8988T (cell line): ENCODE measurements around the gene KRT20.

Experiments used
- DNase-seq: peaks from one replicate; pipeline ENCODE4 v3.0.0; 2011

Gene KRT20

DNA sequence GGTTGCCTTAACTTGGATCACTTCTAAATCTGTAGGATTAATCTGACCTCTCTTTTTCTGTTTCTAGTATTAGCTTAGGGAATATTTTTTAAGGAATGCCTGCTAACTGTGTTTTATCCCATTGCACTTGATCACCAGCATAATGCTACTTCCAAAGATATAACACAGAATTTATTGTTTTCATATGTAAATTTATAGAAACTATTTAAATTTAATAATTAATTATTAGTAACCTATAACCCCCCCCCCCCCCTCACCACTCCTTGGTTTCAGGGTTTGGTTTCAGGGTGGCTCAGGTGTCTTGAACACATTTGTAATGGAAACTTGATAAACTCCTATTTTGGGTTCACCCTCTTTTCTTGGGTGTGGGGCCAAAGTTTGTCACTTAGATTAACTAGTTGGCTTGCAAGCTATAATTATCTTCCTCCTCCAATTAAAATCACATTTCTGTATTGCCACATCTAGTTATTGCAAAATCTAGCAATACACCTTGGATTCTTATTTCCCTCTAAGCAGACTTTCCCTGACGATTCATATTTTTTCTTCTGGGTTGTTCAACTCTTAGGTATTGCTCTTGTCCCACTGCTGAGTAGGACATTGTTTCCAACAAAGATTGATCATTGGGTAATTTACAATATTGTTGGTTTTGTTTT is 36.3 kb downstream of the KRT20 start:
- DNase-seq: no peak

DNA sequence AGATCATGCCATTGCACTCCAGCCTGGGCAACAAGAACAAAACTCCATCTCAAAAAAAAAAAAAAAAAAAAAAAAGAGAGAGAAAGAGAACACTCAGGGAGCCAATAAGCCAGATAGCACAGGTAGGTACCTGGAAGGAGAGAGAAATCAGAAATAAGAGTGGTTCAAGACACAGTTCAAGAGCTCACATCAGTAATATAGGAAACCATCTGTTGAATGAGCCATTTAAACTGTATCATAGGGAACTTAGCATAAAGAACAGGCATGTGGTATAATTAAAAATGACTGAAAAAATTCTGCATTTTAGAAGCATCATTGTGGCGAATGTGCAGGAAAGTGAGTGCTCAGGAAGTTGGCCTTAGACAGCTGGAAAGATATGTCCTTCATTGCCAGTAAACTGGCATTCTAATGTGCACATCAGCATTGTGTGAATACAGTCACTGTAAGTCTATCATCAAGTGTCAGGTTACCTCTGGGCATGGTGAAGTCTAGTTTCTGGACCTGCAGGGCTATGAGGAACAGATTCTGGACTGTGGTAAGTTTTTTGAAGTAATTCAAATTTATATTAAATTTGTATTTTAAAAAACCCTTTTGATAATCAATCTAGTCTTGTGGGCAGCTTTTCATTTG is 38.4 kb downstream of the KRT20 start:
- DNase-seq: no peak

DNA sequence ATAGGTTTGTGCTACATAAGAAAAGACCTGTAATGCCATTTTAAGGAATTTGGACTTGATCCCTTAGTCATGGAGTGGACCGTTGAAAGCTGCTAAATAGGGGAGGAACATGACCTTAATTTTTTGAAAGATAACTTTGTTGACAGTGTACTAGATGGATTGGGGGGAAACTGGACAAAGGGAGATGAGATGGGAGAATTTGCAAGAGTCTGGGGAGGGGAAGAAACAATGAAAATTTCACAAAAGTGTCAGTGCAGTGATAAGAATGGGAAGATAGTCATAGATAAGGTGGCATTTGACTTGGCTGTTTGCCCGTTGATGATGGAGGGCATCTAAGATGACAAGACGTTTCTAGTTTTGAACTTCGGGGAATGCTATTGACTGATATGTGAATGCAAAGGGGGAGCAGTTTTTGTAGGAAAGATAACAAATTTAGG is 40.4 kb downstream of the KRT20 start:
- DNase-seq: no peak

- no peak for DNase-seq
Measured at GRCh38 chr17:40843242-40843641, 41.8 kb downstream of the KRT20 start.

GRCh38 chr17:40841246-40841645 is 43.8 kb downstream of the KRT20 start:
- no peak for DNase-seq

GRCh38 chr17:40839194-40839593 is 45.8 kb downstream of the KRT20 start:
- DNase-seq: no peak

DNA sequence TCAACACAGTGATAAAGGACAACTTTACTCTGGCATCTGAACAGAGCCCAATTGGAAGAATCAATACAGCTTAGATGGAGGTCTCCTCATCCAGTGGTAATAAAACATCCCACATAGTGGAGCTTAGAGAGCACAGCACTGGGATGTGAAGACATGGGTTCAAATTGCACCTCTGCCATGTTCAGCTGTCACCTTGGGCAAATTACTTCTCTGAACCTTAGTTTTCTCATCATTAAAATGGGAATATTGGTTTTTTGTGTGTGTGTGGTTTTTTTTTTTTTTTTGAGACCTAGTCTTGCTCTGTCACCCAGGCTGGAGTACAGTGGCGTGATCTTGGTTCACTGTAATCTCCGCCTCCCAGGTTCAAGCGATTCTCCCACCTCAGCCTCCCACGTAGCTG is 49.0 kb downstream of the KRT20 start:
- no peak for DNase-seq

DNA sequence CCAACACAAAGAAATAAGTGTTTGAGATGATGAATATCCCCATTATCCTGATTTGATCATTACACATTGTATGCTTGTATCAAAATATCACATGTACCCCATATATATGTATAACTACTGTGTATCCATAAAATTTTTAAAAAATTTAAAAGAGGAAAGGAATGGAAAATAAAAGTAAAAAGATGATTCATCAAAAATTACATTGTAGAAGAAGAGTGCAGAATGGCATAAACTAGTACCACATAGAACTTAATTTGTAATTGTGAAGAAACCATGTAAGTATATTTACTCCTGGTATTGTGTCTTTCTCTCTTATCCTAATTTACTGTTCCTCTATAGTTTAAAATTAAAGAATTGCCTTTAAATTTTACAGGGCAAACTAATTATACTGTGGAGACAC is 51.2 kb downstream of the KRT20 start:
- no peak for DNase-seq

GRCh38 chr17:40832840-40833239 is 52.2 kb downstream of the KRT20 start:
- DNase-seq: no peak

- no peak for DNase-seq
Measured at GRCh38 chr17:40830085-40830776, 54.8 kb downstream of the KRT20 start.

DNA sequence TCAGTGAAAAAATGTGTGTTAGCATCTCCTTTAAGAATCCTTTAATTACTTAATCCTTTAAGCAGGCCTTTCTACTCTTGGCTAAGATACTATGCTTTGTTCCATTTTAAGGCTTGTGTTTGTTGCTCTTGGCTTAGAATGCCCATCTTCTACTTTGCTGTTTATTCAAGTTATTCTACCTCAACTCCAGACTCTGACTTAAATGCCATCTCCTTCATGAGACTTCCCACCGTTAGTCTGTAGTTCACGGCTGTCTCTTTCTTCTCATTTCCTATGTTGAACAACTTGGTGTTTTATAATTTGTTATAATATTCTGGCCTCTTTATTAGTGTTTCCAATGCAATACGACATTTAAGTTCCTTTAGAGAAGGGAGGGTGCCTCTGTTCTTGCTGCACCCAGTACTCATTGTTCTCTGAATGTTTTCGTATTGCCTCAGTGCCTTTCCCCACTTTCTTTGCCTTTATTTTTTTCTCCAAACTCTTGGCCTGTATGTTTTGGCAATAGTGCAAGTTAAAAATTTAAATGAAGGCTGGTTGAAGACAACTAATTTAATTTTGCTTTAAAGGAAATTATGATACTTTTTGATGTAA is 56.5 kb downstream of the KRT20 start:
- no peak for DNase-seq

GRCh38 chr17:40827746-40828453 is 57.1 kb downstream of the KRT20 start:
- no peak for DNase-seq
